GM12873 (cell line): Measurements from ENCODE around the gene CUX1.

Source experiments
- CTCF ChIP-seq: IDR thresholded peaks from 2 replicates; pipeline ENCODE4 v1.5.1; 2012; ENCODE audit warnings: low read depth, mild to moderate bottlenecking, moderate library complexity, low read length, control low read depth; ENCODE audit not compliant: insufficient read depth; ENCODE audit errors: missing control alignments

Gene CUX1

GRCh38 chr7:102066476-102066875, 249.1 kb downstream of the CUX1 start:
- TF ChIP-seq CTCF, result no peak

- no peak for TF ChIP-seq CTCF
These were observed 251.4 kb downstream of the CUX1 start for GRCh38 chr7:102068846-102069245.

GRCh38 chr7:102069931-102070629, 252.7 kb downstream of the CUX1 start:
- no peak for TF ChIP-seq CTCF

- no peak for TF ChIP-seq CTCF
These were observed 254.6 kb downstream of the CUX1 start for GRCh38 chr7:102072003-102072402.

- no peak for TF ChIP-seq CTCF
These were observed 255.3 kb downstream of the CUX1 start for GRCh38 chr7:102072636-102073209.

GRCh38 chr7:102073931-102074880, 256.8 kb downstream of the CUX1 start:
- TF ChIP-seq CTCF, result no peak

GRCh38 chr7:102075126-102075525, 257.7 kb downstream of the CUX1 start:
- no peak for TF ChIP-seq CTCF
